Measurements from ENCODE around the gene THSD4. TPM values are rescaled to one million over a fixed set of nuclear protein-coding genes. Genes with fewer than 3 reads are reported as not detected.

Gene THSD4
- total RNA-seq, 2 experiments from 2014 or later: not detected

GRCh38 chr15:71357967-71358366, 242.7 kb downstream of the THSD4 start:
- Histone ChIP-seq H3K9me2 (ENCODE audit: insufficient read depth, low read length) (no peaks in the 10 kb centered on the region), H3K79me2 (ENCODE audit: insufficient read depth, low read depth, low read length) (no peaks in the 10 kb centered on the region)

GRCh38 chr15:71359246-71359645, 244.0 kb downstream of the THSD4 start:
- H2AFZ ChIP-seq (ENCODE audit: low read length): no peak overlapping the region
- no peak for DNase-seq (ENCODE audit: low spot score)
- H3K4me1 ChIP-seq (ENCODE audit: insufficient read depth, low read length, poor library complexity, severe bottlenecking): no peaks in the 10 kb centered on the region
- H3K4me3 ChIP-seq (ENCODE audit: low read depth, low read length, poor library complexity, severe bottlenecking): no peak overlapping the region
- no peaks in the 10 kb centered on the region for H4K20me1 ChIP-seq (ENCODE audit: insufficient read depth, low read length)
- no TSS peak for BruUV-seq (replicated peaks)
- H3K9me3 ChIP-seq (ENCODE audit: low read length): no peaks in the 10 kb centered on the region
- POLR2A ChIA-PET: no interaction called here
- H3K79me2 ChIP-seq (ENCODE audit: insufficient read depth, low read depth, low read length): no peaks in the 10 kb centered on the region
- H3K9me2 ChIP-seq (ENCODE audit: insufficient read depth, low read length): no peaks in the 10 kb centered on the region
- CTCF ChIA-PET (ENCODE audit: unreplicated experiment): no interaction called here
- H3K4me2 ChIP-seq (ENCODE audit: low read length): no peak overlapping the region
- no peaks in the 10 kb centered on the region for H3K36me3 ChIP-seq (ENCODE audit: insufficient read depth, low read length)
- no peak for TF ChIP-seq EZH2phosphoT487 (IDR thresholded peaks at IDR 0.05; ENCODE audit: borderline replicate concordance, low read depth, low read length)
- H3K27ac ChIP-seq (ENCODE audit: low read depth, low read length, poor library complexity, severe bottlenecking): no peak overlapping the region
- intact Hi-C loops (cut with micrococcal nuclease; ENCODE audit: unreplicated experiment): no loop called here

More at GRCh38 chr15:71357967-71358366, 242.7 kb downstream of the THSD4 start:
- POLR2A ChIA-PET: no interaction called here
- DNase-seq (ENCODE audit: low spot score): no peak
- Histone ChIP-seq H4K20me1 (ENCODE audit: insufficient read depth, low read length) (no peaks in the 10 kb centered on the region), H3K36me3 (ENCODE audit: insufficient read depth, low read length) (no peaks in the 10 kb centered on the region), H3K4me1 (ENCODE audit: insufficient read depth, low read length, poor library complexity, severe bottlenecking) (no peaks in the 10 kb centered on the region), H3K4me2 (ENCODE audit: low read length) (no peak overlapping the region), H3K4me3 (ENCODE audit: low read depth, low read length, poor library complexity, severe bottlenecking) (no peak overlapping the region), H3K9me3 (ENCODE audit: low read length) (no peaks in the 10 kb centered on the region), H3K27ac (ENCODE audit: low read depth, low read length, poor library complexity, severe bottlenecking) (no peak overlapping the region), H2AFZ (ENCODE audit: low read length) (no peak overlapping the region)
- intact Hi-C loops (cut with micrococcal nuclease; ENCODE audit: unreplicated experiment): no loop called here
- CTCF ChIA-PET (ENCODE audit: unreplicated experiment): no interaction called here
- TF ChIP-seq CTCF (conservative IDR thresholded peaks at IDR 0.05; ENCODE audit: low read length) (no peak), EZH2phosphoT487 (IDR thresholded peaks at IDR 0.05; ENCODE audit: borderline replicate concordance, low read depth, low read length) (no peak)
- no TSS peak for BruUV-seq (replicated peaks)

- CTCF ChIA-PET (ENCODE audit: unreplicated experiment): no interaction called here
- H3K4me2 ChIP-seq (ENCODE audit: low read length): no peak overlapping the region
- H2AFZ ChIP-seq (ENCODE audit: low read length): no peak overlapping the region
- no peak for TF ChIP-seq CTCF (conservative IDR thresholded peaks at IDR 0.05; ENCODE audit: low read length)
- no peak for TF ChIP-seq EZH2phosphoT487 (IDR thresholded peaks at IDR 0.05; ENCODE audit: borderline replicate concordance, low read depth, low read length)
- no peak for DNase-seq (ENCODE audit: low spot score)
- H3K9me3 ChIP-seq (ENCODE audit: low read length): no peaks in the 10 kb centered on the region
- no peak overlapping the region for H3K27ac ChIP-seq (ENCODE audit: low read depth, low read length, poor library complexity, severe bottlenecking)
- no peaks in the 10 kb centered on the region for H3K79me2 ChIP-seq (ENCODE audit: insufficient read depth, low read depth, low read length)
- no peaks in the 10 kb centered on the region for H3K9me2 ChIP-seq (ENCODE audit: insufficient read depth, low read length)
- POLR2A ChIA-PET: interaction anchor here (0.6 kb wide), 1 partner anchor 647 kb away, joined by 3 read pairs; no protein-coding TSS in a partner anchor
- H4K20me1 ChIP-seq (ENCODE audit: insufficient read depth, low read length): no peaks in the 10 kb centered on the region
- intact Hi-C loops (cut with micrococcal nuclease; ENCODE audit: unreplicated experiment): no loop called here
- H3K36me3 ChIP-seq (ENCODE audit: insufficient read depth, low read length): no peaks in the 10 kb centered on the region
- H3K4me3 ChIP-seq (ENCODE audit: low read depth, low read length, poor library complexity, severe bottlenecking): no peak overlapping the region
- H3K4me1 ChIP-seq (ENCODE audit: insufficient read depth, low read length, poor library complexity, severe bottlenecking): no peaks in the 10 kb centered on the region
- no TSS peak for BruUV-seq (replicated peaks)
Observed at GRCh38 chr15:71362556-71362955, 247.3 kb downstream of the THSD4 start.
